Measurements from ENCODE around the gene SAPCD2.
A peak's percentile ranks its signal among the peaks of the same experiment; 100 is the strongest.
"Not testable (repeated sequence)": the region's sequence is repeated elsewhere in the genome, so short reads cannot be mapped to it uniquely, and the experiment has no call there.

Gene SAPCD2

DNA sequence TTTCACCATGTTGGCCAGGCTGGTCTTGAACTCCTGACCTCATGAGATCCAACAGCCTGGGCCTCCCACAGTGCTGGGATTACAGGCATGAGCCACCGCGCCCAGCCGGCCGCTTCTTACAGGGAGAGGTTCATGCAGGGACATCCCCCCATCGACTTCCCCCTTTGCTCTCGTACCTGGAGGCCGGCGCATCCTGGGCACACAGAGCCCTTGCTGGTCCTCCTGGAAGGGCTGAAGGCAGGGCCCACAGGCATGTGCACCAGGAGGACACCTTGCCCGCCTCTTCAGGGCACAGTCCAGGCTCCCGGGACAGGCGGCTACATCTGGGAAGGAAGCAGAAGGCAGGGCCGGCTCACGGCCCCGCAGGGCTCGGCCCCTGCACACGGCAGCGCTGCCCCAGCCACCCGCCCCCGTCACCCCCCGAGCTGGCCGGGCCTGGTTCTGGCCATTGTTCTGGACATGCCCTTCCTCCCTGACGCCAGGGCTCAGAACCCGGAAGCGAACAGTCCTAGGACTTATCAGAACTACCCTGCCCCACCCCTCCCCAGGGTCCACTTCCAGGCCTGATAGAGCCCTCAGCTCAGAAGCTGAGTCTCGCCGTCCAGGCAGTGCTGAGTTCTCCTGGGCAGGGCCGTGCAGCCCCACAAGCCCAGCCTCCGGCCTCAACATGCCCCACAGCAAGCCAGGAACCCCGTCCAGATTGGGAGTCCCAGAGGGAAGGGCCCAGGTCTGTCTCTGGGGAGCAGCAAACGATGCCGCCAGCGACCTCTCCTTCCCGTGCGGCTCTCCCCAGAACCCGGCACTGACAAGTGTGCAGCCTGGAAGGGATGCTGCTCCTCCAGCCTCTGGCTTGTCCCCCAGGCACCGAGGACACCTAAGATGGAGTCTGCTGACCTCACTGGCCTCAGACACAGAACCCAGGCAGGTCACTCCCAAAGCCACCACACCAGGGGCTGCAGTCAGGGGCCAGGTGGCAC is 27.3 kb downstream of the SAPCD2 start:
- no peaks in the 10 kb centered on the region for H3K9me3 Mint-ChIP-seq (ENCODE audit: low read depth)
- H3K27ac Mint-ChIP-seq = no peak overlapping the region
- no peaks in the 10 kb centered on the region for H3K36me3 Mint-ChIP-seq
- no peak overlapping the region for H3K4me3 Mint-ChIP-seq
- H3K27me3 Mint-ChIP-seq = peaks cover 2% of the 10 kb centered on the region
- peaks cover 11% of the 10 kb centered on the region for H3K4me1 Mint-ChIP-seq (ENCODE audit: low read depth)

DNA sequence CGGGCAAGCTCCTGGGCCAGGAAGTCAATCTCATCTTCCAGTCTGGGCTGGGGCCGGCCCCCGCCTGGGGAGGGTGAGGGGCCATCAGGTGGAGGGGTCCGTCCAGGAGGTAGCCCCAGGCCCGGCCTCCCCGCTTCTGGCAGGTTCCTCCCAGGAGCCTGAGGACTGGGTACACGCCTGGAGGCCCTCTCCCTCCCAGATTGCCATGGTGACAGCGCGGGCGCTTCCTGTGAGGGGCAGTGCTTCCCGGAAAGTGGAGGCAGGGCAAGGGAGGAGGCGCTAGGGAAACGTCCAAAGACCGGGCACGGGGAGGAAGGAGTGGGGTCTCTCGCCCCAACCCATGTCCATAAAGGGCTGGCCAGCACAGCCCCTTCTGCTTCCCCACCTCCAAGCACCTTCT is 29.2 kb downstream of the SAPCD2 start:
- Mint-ChIP-seq H3K27me3 (peaks cover 2% of the 10 kb centered on the region), H3K9me3 (ENCODE audit: low read depth) (no peaks in the 10 kb centered on the region), H3K4me1 (ENCODE audit: low read depth) (peaks cover 8% of the 10 kb centered on the region), H3K36me3 (no peaks in the 10 kb centered on the region), H3K27ac (no peak overlapping the region), H3K4me3 (no peak overlapping the region)

DNA sequence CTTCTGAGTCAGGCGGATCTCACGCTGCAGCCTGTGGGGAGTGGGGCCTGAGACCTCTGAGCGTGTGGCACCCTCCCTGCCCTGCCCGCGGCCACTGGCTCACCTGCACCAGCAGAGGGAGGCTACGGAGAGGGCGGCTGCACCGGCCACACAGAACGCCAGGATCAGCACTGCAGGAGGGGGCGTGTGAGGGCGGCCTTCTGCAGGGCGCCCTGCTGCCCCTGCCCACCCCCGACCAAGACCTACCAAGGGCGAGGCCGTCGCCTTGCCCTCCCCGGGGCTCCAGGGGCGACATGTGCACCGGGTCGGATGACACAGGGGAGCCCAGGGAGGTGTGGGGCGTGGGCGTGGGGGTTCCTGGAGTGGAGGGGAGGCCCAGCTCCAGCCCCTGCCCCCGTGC is 29.8 kb downstream of the SAPCD2 start:
- H3K36me3 Mint-ChIP-seq = no peaks in the 10 kb centered on the region
- H3K9me3 Mint-ChIP-seq (ENCODE audit: low read depth) = no peaks in the 10 kb centered on the region
- peaks cover 2% of the 10 kb centered on the region for H3K27me3 Mint-ChIP-seq
- peaks cover 8% of the 10 kb centered on the region for H3K4me1 Mint-ChIP-seq (ENCODE audit: low read depth)
- no peak overlapping the region for H3K4me3 Mint-ChIP-seq
- no peak overlapping the region for H3K27ac Mint-ChIP-seq

DNA sequence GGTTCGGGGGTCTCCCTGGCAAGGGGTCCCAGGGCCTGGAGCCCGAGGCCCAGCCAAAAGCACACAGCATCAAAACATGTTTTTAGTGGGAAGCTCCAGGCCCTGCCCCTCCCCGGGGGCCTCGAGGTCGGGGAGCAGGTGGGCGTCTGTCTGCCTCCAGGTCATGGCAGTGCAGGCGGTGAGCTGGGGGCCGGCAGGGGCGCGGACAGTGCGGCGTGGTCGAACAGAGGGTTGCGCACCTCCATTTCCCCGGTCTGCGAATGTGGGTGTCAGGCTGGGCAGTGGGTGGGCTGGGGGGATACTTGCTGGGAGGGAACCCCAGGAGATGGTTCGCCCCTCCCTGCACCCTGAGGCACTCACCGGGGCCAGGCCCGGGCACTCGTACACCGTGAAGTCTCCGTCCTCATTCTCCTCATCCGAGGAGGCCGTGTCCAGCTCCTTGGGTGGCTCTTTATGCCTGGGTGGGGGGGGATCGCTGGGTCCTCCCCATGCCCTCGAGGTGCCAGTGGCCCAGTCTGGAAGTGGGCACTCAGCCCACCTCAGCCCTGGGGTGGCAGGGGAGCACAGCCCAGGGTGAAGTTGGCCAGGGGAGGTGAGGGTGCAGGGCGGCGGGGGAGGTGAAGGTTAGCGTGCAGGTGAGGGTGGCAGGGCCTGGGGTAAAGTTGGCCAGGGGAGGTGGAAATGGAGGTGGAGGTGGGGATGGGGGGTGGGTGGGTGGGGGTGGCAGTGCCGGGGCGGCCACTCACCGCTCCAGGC is 30.6 kb downstream of the SAPCD2 start:
- H3K4me1 Mint-ChIP-seq (ENCODE audit: low read depth) = peaks cover 6% of the 10 kb centered on the region
- no peaks in the 10 kb centered on the region for H3K36me3 Mint-ChIP-seq
- H3K9me3 Mint-ChIP-seq (ENCODE audit: low read depth) = no peaks in the 10 kb centered on the region
- peaks cover under 1% of the 10 kb centered on the region for H3K27me3 Mint-ChIP-seq
- H3K27ac Mint-ChIP-seq = no peak overlapping the region
- H3K4me3 Mint-ChIP-seq = no peak overlapping the region

DNA sequence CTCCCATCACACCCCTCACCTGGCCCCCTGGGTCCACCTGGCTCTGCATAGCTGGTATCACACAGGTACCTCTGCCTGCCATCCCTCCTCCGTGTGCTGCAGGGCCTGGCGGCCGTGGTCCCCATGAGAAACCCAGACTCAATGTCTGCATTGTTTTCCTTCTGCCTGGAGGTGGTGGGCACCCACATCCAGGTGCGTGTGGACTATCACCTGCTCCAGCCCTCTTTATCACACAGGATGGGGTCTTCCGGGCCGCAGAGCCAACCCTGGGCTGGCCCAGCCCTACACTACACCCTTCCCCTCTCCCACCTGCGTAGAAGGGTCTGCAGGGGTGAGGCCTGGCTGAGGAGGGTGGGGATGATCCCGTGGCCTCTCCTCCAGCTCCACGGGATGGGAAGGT is 31.4 kb downstream of the SAPCD2 start:
- Mint-ChIP-seq H3K9me3 (ENCODE audit: low read depth) (no peaks in the 10 kb centered on the region), H3K27me3 (no peaks in the 10 kb centered on the region), H3K4me3 (no peak overlapping the region), H3K36me3 (no peaks in the 10 kb centered on the region), H3K4me1 (ENCODE audit: low read depth) (peaks cover 6% of the 10 kb centered on the region), H3K27ac (no peak overlapping the region)

DNA sequence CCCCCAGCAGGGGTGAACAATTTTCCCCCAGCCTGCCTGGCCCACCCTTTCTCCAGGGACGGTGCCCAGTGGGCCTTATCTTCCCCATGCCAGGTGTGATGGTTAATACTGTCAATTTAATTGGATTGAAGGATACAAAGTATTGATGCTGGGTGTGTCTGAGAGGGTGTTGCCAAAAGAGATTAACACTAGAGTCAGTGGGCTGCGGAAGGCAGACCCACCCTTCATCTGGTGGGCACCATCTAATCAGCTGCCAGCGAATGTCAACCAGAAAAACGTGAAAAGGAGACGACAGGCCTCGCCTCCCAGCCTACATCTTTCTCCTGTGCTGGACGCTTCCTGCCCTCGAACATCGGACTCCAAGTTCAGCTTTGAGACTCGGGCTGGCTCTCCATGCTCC is 32.9 kb downstream of the SAPCD2 start:
- no peaks in the 10 kb centered on the region for H3K9me3 Mint-ChIP-seq (ENCODE audit: low read depth)
- no peak overlapping the region for H3K27ac Mint-ChIP-seq
- H3K36me3 Mint-ChIP-seq = no peaks in the 10 kb centered on the region
- no peaks in the 10 kb centered on the region for H3K27me3 Mint-ChIP-seq
- peaks cover 15% of the 10 kb centered on the region for H3K4me1 Mint-ChIP-seq (ENCODE audit: low read depth)
- no peak overlapping the region for H3K4me3 Mint-ChIP-seq

DNA sequence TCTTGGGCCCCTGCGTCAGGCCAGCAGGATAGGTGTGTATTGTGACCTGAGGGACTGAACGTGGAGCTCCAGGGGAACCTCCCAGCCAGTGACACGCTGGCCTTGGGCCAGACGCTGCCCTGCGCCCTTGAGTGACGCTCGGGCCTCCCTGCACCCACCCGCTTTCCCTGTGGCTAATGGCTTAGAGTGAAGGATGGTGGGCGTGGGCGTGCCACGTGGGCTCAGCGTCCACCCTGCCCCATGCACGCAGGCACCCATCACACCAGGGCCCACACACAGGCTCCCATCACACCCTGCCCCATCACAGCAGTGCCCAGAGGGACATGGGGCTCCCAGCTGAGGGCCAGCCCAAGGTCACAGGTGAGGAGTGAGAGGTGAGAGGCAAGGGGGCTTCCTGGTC is 33.3 kb downstream of the SAPCD2 start:
- H3K9me3 Mint-ChIP-seq (ENCODE audit: low read depth) = no peaks in the 10 kb centered on the region
- peaks cover 19% of the 10 kb centered on the region for H3K4me1 Mint-ChIP-seq (ENCODE audit: low read depth)
- H3K4me3 Mint-ChIP-seq = no peak overlapping the region
- no peaks in the 10 kb centered on the region for H3K27me3 Mint-ChIP-seq
- H3K36me3 Mint-ChIP-seq = no peaks in the 10 kb centered on the region
- no peak overlapping the region for H3K27ac Mint-ChIP-seq

DNA sequence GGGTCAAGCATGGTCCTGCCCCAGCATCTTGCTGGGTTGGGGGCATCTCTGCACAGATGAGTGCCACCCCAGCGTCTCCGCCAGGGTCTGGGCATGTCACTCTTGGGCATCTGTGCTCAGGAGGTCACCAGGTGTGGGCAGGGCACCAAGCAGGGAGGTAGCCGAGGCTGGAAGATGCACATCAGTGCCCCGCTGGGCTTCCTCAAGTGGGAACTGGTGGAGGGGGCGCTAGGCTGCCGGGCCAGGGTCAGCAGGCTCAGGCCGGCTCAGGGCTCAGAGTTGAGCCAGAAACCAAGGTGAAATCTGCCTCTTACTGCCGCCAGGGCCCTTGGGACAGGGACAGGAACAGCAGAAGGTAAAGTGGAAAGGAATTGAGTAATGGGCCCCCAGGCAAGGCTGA is 34.4 kb downstream of the SAPCD2 start:
- no peaks in the 10 kb centered on the region for H3K27me3 Mint-ChIP-seq
- no peaks in the 10 kb centered on the region for H3K36me3 Mint-ChIP-seq

DNA sequence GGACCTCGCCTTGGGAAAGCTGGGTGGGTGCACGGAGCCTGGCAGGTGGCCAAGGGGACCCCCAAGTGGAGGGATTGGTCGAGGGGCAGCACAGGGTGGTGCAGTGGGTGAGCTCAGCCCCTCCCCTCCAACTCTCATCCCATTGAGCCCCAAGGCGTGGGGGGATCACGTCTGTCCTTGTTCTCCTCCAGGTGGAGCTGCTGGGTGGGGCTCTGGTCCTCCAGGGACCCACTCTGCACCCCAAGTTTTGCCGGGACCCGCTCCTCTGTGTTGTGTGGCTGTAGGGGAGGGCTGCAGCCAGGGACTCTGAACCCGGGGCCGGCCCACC is 34.9 kb downstream of the SAPCD2 start:
- Mint-ChIP-seq H3K9me3 (ENCODE audit: low read depth) (no peaks in the 10 kb centered on the region), H3K4me1 (ENCODE audit: low read depth) (peaks cover 27% of the 10 kb centered on the region), H3K36me3 (no peaks in the 10 kb centered on the region), H3K27me3 (no peaks in the 10 kb centered on the region), H3K4me3 (no peak overlapping the region), H3K27ac (no peak overlapping the region)

More for the DNA sequence above, 34.4 kb downstream of the SAPCD2 start:
- Mint-ChIP-seq H3K4me1 (ENCODE audit: low read depth) (peaks cover 22% of the 10 kb centered on the region), H3K27ac (no peak overlapping the region), H3K4me3 (no peak overlapping the region), H3K9me3 (ENCODE audit: low read depth) (no peaks in the 10 kb centered on the region)

DNA sequence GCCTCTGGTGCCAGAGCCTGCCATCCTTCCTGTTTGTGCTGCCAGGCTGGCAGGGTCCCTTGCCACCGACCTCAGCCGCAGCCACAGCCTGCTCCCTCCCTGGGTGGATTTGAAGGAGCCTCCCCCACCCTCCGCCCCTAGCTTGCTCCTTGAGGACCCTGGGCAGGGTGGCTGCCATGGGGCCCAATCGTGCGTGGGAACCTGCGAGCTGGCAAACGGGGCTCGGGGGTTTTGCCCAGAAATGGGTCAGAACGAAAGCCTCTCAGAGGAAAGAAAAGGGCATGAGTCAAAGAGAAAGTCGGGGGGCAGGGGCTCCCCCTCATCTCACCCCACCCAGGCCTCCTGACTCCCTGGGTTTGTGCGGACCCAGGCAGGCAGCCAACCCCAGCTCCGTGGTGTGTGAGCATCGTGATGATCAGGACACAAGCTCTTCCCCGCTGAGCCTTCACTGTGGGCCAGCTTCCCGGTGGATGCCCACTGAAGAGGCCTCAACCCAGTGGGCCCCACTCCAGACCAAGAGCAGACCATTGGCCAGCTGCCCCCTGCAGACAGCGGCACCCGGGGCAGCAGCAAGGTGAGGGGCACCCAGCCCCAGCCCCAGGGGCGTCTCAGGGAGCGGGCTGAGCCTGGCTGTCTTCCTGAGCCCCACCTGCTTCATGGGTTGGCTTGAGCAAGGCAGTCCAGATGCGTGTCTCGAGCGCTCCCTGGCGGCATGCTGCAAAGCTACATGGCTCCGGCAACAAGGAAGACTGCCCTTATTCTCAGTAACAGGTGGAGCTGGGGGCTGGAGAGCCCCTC is 35.4 kb downstream of the SAPCD2 start:
- peak overlapping the region; percentile 48 for H3K4me3 Mint-ChIP-seq
- H3K36me3 Mint-ChIP-seq = no peaks in the 10 kb centered on the region
- H3K27ac Mint-ChIP-seq = peak overlapping the region; percentile 46
- no peaks in the 10 kb centered on the region for H3K9me3 Mint-ChIP-seq (ENCODE audit: low read depth)
- H3K27me3 Mint-ChIP-seq = no peaks in the 10 kb centered on the region
- H3K4me1 Mint-ChIP-seq (ENCODE audit: low read depth) = peaks cover 31% of the 10 kb centered on the region

DNA sequence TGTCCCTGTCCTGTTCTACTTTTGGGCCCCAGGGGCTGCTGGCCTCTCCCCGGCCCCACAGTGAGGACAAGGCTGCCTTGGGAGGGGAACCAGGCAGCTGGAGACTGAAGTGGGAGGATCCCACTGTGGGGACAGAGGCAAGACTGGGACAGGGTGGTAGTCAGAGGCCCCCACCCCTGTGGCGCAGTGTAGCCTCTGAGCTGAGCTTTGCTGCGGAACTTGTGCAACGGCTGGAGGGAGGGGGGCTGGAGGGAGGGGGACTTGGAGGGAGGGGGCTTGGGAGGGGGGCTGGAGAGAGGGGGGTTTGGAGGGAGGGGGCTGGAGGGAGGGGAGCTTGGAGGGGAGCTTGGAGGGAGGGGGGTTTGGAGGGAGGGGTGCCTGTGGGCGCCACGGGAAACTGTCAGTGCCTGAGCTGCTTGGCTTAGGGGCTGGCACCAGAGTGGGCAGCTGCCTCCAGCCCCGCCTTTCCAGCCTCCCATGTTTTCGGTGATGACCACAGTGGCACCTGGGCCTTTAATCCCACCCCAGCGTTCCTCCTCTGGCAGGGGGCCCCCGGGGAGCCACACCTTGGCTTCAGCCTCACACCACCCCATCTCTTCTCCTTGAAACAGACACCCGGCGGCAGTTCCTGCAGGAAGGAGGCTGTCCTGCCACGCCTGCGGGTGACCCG is 36.2 kb downstream of the SAPCD2 start:
- H3K9me3 Mint-ChIP-seq (ENCODE audit: low read depth) = no peaks in the 10 kb centered on the region
- no peaks in the 10 kb centered on the region for H3K36me3 Mint-ChIP-seq
- no peaks in the 10 kb centered on the region for H3K27me3 Mint-ChIP-seq
- H3K27ac Mint-ChIP-seq = peak overlapping the region; percentile 46
- H3K4me3 Mint-ChIP-seq = peak overlapping the region; percentile 48
- peaks cover 37% of the 10 kb centered on the region for H3K4me1 Mint-ChIP-seq (ENCODE audit: low read depth)

DNA sequence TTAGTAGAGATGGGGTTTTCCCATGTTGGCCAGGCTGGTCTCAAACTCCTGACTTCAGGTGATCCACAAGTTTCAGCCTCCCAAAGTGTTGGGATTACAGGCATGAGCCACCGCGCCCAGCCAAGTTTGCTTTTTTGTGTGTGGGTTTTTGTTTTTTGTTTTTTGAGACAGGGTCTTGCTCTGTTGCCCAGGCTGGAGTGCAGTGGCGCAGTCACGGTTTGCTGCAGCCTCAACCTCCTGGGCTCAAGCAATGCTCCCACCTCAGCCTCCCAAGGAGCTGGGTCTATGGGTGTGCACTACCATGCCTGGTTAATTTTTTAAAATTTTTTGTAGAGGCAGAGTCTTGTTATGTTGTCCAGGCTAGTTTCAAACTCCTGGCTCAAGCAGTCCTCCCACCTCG is 36.9 kb downstream of the SAPCD2 start:
- not testable (repeated sequence) for H3K4me3 Mint-ChIP-seq; H3K9me3 Mint-ChIP-seq (ENCODE audit: low read depth); H3K27me3 Mint-ChIP-seq; H3K36me3 Mint-ChIP-seq; H3K27ac Mint-ChIP-seq
- peaks cover 39% of the 10 kb centered on the region for H3K4me1 Mint-ChIP-seq (ENCODE audit: low read depth)

DNA sequence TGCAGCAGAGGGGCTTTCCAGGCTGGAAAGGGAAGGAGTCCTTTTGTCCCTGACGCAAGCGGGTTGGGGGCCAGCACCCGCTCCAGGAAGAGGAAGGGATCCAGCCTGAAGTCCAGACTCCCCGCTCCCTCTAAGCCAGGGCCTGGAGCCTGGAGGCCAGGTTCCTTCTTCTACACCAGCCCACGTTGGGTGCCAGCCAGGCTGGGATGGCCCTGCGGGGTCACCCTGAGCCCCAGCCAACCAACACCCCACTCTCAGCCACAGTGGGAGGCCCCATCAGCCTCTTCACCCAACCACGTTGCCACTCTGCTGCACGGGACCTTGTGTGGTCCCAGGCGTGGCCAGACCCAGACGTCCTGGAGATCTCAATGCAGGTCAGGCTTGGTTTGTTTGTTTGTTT is 37.5 kb downstream of the SAPCD2 start:
- Mint-ChIP-seq H3K9me3 (ENCODE audit: low read depth) (no peaks in the 10 kb centered on the region), H3K4me1 (ENCODE audit: low read depth) (peaks cover 39% of the 10 kb centered on the region), H3K27me3 (no peaks in the 10 kb centered on the region), H3K27ac (no peak overlapping the region), H3K36me3 (no peaks in the 10 kb centered on the region), H3K4me3 (peak overlapping the region; percentile 23)

DNA sequence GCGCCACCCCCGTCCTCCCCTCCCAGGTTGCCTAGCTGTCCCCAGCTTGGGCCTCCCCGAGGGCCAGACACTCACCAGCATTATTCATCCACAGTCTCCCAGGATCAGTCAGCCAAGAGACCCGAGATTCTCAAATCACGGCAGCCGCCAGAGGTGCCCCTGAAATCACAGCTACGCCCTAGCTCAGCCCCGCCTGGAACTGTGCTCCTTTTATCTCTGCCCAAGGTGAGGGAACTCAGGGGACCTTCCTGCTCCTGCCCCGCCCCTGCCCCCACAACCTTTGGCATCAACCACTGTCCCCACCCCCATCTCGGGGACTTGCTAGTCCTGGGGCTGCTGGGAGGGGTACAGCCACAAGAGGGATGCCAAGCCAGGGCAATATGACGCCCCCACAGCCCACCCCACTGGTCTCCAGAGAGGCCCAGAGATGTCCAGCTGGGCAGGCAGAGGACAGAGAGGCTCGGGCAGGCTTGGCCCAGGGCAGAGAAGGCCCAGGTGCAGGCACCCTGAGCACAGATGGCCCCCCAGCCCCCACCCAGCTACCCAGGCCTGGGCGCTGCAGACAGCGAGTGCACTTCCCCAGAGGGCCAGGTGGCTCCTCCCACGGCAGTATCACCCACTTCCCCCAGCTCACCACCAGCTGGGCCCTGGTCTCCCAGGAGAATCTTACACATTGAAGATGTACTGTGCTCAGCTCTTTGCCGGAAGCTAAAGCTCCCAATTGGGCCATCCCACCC is 38.3 kb downstream of the SAPCD2 start, which contains the start of gene FUT7:
Gene FUT7, minus strand, starts transcription at position 185 of the 737 bp plus-strand sequence. Its CDS starts 97 bp downstream, at position 88.
- Mint-ChIP-seq H3K27ac (no peak within 1 kb of the TSS), H3K4me3 (peak within 1 kb of the TSS; percentile 57), H3K36me3 (no peaks in the 10 kb centered on the region)

More for the DNA sequence above, 38.3 kb downstream of the SAPCD2 start, which contains the start of gene FUT7:
- no peaks in the 10 kb centered on the region for H3K27me3 Mint-ChIP-seq
- peaks cover 42% of the 10 kb centered on the region for H3K4me1 Mint-ChIP-seq (ENCODE audit: low read depth)
- H3K9me3 Mint-ChIP-seq (ENCODE audit: low read depth) = no peaks in the 10 kb centered on the region

Data from activated naive CD8-positive, alpha-beta T cell (primary cell).